BLaER1 (cell line): ENCODE results near the gene OR2T34.
"Not testable (repeated sequence)": the region's sequence is repeated elsewhere in the genome, so short reads cannot be mapped to it uniquely, and the experiment has no call there.

Experiments
- H3K27ac ChIP-seq: shearing (Covaris generic); formaldehyde crosslinking; 2 replicates; pipeline ENCODE4 v1.8.1; 2022
- H3K27me3 ChIP-seq: shearing (Covaris generic); formaldehyde crosslinking; 2 replicates; pipeline ENCODE4 v1.8.1; 2022
- H3K36me3 ChIP-seq: shearing (Covaris generic); formaldehyde crosslinking; 2 replicates; pipeline ENCODE4 v1.8.1; 2022
- H3K4me1 ChIP-seq: shearing (Covaris generic); formaldehyde crosslinking; 2 replicates; pipeline ENCODE4 v1.8.1; 2022
- H3K4me2 ChIP-seq: shearing (Covaris generic); formaldehyde crosslinking; 2 replicates; pipeline ENCODE4 v1.8.1; 2022
- H3K4me3 ChIP-seq: shearing (Covaris generic); formaldehyde crosslinking; 2 replicates; pipeline ENCODE4 v1.8.1; 2022
- H3K9ac ChIP-seq: shearing (Covaris generic); formaldehyde crosslinking; 2 replicates; pipeline ENCODE4 v1.8.1; 2022
- H3K9me3 ChIP-seq: shearing (Covaris generic); formaldehyde crosslinking; 2 replicates; pipeline ENCODE4 v1.8.1; 2022
- H4K20me1 ChIP-seq: shearing (Covaris generic); formaldehyde crosslinking; 2 replicates; pipeline ENCODE4 v1.8.1; 2022
- Cebpa-rat ChIP-seq: shearing (Covaris generic); IDR thresholded peaks from 2 replicates; pipeline ENCODE4 v1.8.1; 2022

OR2T34 gene

DNA sequence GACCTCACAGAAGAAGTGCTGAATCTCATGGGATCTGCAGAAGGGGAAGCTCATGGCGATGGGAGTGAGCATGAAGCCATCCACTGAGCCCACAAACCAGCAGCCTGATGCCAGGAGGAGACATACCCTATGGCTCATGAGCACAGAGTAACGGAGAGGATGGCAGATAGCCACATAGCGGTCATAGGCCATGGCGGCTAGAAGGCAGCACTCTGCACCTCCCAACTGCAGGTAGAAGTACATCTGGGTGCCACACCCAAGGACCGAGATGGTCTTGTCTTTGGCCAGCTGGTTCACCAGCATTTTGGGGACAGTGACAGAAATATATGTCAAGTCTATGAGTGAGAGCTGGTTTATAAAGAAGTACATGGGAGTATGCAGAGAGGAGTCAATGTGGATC is 18.7 kb upstream of the OR2T34 start:
- TF ChIP-seq Cebpa-rat: no peak
- Histone ChIP-seq H3K27ac (no peak overlapping the region), H3K9me3 (no peaks in the 10 kb centered on the region), H3K4me2 (no peak overlapping the region), H3K36me3 (no peaks in the 10 kb centered on the region), H3K4me3 (no peak overlapping the region), H3K27me3 (no peaks in the 10 kb centered on the region), H3K9ac (no peak overlapping the region), H3K4me1 (peaks cover 5% of the 10 kb centered on the region; the same call in 1 of the 2 replicates), H4K20me1 (no peaks in the 10 kb centered on the region)

DNA sequence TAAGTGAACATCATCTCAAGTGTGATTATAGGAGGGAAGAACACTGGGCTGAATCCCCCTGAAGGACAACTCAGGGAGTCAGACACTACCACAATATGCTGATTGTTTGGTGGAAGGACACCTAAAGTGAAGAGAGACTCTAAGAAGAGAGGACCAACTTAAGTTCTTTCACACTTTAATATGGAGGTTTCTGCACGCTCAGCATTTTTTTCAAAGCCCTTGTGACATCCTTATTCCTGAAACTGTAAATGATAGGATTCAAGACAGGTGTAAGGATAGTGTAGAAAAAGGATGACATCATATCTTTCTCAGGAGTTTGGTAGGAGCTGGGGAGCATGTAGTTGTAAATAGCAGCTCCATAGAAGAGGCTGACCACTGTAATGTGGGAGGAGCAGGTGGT is 18.1 kb upstream of the OR2T34 start:
- Histone ChIP-seq H3K27me3 (no peaks in the 10 kb centered on the region), H3K4me3 (no peak overlapping the region), H3K36me3 (no peaks in the 10 kb centered on the region), H3K9me3 (no peaks in the 10 kb centered on the region), H3K4me2 (no peak overlapping the region), H4K20me1 (no peaks in the 10 kb centered on the region), H3K27ac (no peak overlapping the region), H3K4me1 (peaks cover 5% of the 10 kb centered on the region; the same call in 1 of the 2 replicates), H3K9ac (no peak overlapping the region)
- TF ChIP-seq Cebpa-rat: no peak

DNA sequence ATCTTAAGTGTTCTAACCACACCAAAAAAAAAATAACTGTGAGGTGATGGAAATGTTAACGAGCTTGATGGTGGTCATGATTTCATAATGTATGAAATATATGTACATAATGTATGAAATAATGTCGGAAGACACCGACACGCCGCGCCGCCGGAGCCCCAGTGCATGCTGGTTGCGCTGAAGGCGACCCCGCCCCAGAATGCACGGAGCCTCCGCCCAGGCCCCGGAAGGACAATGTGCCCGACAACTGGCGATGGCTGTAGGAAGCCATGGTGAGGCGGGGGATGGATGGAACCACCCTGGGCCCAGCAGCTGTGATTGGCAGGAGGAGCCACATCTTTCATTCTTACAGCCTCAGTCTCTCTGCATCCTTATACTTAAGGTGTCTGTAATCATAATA is 15.5 kb upstream of the OR2T34 start:
- no peaks in the 10 kb centered on the region for H3K36me3 ChIP-seq
- H3K27ac ChIP-seq: no peak overlapping the region
- H3K4me1 ChIP-seq: no peaks in the 10 kb centered on the region
- TF ChIP-seq Cebpa-rat: no peak
- no peak overlapping the region for H3K9ac ChIP-seq
- no peaks in the 10 kb centered on the region for H3K27me3 ChIP-seq
- H4K20me1 ChIP-seq: no peaks in the 10 kb centered on the region
- no peaks in the 10 kb centered on the region for H3K9me3 ChIP-seq
- no peak overlapping the region for H3K4me2 ChIP-seq
- H3K4me3 ChIP-seq: no peak overlapping the region

DNA sequence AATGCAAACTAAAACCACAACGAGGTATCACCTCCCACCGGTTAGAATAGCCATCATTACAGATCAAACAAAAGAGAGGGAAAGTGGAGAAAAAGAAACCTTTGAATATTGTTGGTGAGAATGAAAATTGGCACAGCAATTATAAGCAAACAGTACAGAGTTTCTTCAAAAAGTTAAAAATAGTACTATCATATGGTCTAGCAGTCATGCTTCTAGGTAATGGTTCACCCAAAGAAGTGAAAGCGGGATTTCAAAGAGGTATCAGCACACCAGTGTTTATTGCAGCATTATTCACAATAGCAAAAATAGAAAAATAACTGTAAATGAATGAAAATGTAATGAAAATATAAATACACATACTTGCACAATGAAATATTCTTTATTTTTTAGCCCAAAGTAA is 14.8 kb upstream of the OR2T34 start:
- Histone ChIP-seq H3K27ac (no peak overlapping the region), H3K9me3 (no peaks in the 10 kb centered on the region), H3K36me3 (no peaks in the 10 kb centered on the region), H3K4me2 (no peak overlapping the region), H3K4me3 (no peak overlapping the region), H3K27me3 (no peaks in the 10 kb centered on the region), H3K4me1 (no peaks in the 10 kb centered on the region), H3K9ac (no peak overlapping the region), H4K20me1 (no peaks in the 10 kb centered on the region)
- TF ChIP-seq Cebpa-rat: no peak

DNA sequence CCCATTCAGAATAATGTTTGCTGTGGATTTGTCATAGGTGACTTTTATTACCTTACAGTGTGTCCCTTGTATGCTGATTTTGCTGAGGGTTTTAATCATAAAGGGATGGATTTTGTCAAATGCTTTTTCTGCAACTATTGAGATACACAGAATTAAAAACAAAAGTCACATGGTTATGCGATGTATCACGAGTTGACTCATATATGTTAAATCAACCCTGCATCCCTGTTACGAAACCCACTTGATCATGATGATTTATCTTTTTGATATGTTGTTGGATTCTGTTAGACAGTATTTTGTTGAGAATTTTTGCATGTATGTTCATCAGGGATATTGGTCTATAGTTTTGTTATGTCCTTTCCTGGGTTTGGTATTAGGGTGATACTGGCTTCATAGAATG is 10.7 kb upstream of the OR2T34 start:
- Histone ChIP-seq H3K4me1 (no peaks in the 10 kb centered on the region), H3K9ac (no peak overlapping the region), H3K4me2 (no peak overlapping the region), H3K9me3 (no peaks in the 10 kb centered on the region), H3K4me3 (no peak overlapping the region), H3K27ac (no peak overlapping the region), H3K36me3 (no peaks in the 10 kb centered on the region), H3K27me3 (no peaks in the 10 kb centered on the region), H4K20me1 (no peaks in the 10 kb centered on the region)
- no peak for TF ChIP-seq Cebpa-rat

DNA sequence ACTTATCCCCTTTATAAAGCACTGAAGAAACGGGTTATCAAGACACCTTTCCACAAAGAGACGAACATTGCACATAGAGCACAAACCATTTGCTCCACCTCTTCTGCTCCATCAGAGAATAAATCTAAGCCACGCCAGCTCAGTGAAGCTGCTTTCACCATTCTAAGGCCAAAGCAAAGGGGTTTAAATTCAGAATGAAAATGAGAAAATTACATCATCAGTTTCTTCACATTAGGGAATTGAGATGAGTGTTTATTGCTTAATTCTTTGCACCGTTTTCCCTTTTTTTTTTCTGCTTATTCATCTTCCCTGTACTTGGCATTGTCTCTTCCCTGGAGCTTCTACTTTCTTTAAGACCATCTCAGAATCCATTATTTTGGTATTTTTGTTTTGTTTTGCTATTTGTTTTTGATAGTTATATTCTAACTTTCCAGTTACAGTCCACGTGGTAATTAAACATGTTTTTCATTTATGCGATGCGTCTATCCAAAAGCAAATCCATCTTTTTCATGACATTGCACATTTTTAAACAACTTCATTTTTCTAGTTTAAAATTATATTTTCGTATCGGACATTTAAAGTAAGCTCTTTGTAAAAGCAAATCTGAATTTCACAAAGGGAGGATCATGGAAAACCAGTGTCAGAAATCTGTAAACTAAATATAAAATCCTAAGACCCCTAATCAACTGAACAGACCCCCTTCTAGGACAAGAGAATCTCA is 1.9 kb upstream of the OR2T34 start:
- H3K36me3 ChIP-seq: no peaks in the 10 kb centered on the region
- H4K20me1 ChIP-seq: no peaks in the 10 kb centered on the region
- no peak overlapping the region for H3K4me3 ChIP-seq
- no peak overlapping the region for H3K4me2 ChIP-seq
- H3K27me3 ChIP-seq: no peaks in the 10 kb centered on the region
- no peak for TF ChIP-seq Cebpa-rat
- no peaks in the 10 kb centered on the region for H3K9me3 ChIP-seq
- no peak overlapping the region for H3K27ac ChIP-seq
- H3K4me1 ChIP-seq: no peaks in the 10 kb centered on the region
- no peak overlapping the region for H3K9ac ChIP-seq

DNA sequence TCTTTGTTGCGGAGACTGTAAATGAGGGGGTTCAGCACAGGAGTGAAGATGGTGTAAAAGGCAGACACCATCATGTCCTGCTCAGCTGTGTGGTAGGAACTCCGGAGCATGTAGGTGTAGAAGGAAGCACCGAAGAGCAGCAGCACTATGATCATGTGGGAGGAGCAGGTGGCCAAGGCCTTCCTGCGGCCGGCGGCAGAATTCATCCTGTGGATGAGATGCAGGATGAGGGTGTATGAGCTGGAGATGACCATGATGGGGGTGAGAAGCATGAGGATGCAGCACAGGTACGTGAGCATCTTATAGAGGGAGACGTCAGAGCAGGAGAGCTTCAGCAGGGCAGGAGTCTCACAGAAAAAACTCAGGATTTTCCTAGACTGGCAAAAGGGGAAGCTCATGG is 701 bp downstream of the OR2T34 start:
- not testable (repeated sequence) for H3K4me3 ChIP-seq, H3K27ac ChIP-seq, H3K9ac ChIP-seq, H3K4me2 ChIP-seq, H4K20me1 ChIP-seq, H3K36me3 ChIP-seq, H3K4me1 ChIP-seq, H3K27me3 ChIP-seq, H3K9me3 ChIP-seq

DNA sequence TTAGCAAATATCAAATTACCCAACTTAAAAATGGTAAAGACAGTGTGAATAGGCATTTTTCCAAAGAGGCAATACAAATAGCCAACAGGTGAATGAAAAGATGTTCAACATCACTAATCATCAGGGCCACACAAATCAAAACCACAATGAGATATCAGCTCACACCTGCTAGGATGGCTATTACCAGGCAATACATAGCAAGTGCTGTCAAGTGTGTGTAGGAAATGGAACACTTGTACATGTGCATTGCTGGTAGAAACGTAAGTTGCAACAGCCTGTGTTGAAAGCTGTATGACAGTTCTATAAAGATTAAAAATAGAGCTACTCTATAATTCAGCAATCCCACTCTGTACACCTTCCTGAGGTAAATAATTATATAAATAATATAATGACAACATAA is 2.5 kb downstream of the OR2T34 start:
- H3K4me2 ChIP-seq, H3K9ac ChIP-seq, H3K27ac ChIP-seq, H4K20me1 ChIP-seq, H3K9me3 ChIP-seq, H3K4me3 ChIP-seq, H3K4me1 ChIP-seq, H3K27me3 ChIP-seq, H3K36me3 ChIP-seq: not testable (repeated sequence)

DNA sequence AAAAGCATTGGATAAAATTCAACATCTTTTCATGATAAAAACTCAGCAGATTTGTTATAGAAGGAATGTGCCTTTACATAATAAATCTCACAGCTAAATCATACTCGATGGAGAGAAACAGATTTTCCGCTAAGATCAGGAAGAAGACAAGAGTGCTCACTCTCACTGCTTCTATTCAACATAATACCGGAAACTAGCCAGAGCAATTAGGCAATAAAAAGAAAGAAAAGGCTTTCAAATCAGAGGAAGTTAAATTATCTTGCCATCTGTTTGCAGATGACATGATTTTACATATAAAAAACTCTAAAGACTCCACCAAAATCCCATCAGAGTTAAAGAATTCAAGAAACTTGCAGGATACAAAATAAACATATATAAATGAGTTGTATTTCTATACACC is 3.7 kb downstream of the OR2T34 start:
- not testable (repeated sequence) for H3K9me3 ChIP-seq, H3K4me2 ChIP-seq, H3K27me3 ChIP-seq, H4K20me1 ChIP-seq, H3K4me3 ChIP-seq, H3K27ac ChIP-seq, H3K9ac ChIP-seq, H3K4me1 ChIP-seq, H3K36me3 ChIP-seq

DNA sequence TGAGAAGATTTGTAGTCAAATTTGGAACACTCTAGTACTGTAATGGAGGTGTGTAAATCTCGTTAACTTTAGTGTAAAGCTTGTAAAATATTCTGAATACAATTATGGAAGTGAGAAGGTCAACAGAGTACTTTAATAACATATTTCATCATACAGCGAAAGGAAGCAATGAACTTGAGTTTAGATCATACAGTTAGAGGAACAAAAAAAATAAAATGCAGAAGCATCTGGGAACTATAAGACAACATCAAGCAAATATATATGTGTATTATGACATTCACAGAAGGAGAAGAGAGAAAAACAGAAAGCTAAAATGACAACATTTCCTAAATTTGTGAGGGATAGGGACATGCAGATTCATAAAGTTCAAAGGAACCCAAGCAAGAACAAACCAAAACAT is 5.5 kb downstream of the OR2T34 start:
- H3K9ac ChIP-seq, H3K36me3 ChIP-seq, H3K4me2 ChIP-seq, H3K4me1 ChIP-seq, H4K20me1 ChIP-seq, H3K4me3 ChIP-seq, H3K9me3 ChIP-seq, H3K27me3 ChIP-seq, H3K27ac ChIP-seq: not testable (repeated sequence)

DNA sequence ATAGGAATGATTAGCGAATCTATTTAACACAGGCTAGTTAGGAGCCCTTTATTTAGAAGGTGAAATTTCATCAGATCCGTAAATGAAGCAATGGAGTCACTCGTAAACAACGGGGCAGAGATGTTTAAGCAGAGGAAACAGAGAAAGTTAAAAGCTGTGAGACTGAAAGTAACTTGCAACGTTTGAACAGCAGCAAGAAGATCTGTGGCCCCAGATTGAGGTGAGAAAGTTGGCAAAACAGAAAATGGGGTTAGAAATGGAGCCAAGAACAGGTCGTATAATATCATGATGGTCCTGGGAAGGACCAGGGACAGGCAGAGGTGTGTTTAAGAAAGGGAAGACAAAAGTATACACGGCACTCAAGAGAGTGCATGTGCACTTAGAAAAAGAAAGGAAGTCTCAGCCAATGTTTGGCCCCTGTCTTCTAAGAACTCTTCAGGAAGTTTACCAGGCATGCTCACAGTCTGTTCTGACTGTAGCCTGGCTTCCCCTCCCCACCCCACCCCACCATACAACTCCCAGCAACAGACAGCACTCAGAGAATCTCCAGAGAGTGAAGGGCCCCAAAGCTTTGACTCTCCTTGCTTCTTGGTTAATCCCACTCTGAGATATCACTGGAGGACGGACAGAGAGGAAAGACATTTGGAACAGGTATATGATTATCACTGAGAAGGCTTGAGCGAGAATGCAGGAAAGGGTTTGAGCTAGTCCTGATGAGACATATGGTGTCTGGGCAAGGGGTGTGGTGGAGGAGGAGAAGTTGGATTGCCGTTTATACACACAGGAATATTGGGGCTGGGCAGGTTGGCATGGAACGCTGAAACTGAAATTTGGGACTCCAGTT is 8.8 kb downstream of the OR2T34 start:
- H3K36me3 ChIP-seq, H3K4me2 ChIP-seq, H3K27me3 ChIP-seq, H3K4me3 ChIP-seq, H3K27ac ChIP-seq, H3K4me1 ChIP-seq, H3K9me3 ChIP-seq, H3K9ac ChIP-seq, H4K20me1 ChIP-seq: not testable (repeated sequence)

DNA sequence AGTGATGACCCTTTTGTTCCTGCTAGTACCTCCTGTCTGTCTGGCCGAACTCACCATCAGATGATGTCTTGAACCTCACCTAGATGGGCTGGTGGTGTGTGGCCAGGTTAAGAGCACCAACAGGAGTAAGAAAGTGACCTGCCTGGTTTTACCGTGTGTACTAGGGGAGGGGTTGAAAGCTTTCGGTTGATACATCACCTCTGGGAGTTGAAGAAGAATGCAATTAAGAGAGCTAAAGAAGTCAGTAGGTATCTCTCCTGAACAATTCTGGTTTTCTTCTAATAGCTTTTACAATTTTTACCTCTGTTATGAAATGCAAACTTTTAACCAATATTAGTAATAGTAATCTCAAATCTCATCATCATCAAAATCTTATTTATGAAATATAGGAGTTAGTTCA is 11.9 kb downstream of the OR2T34 start, which contains the start of gene OR2T29:
TSS of gene OR2T29 (minus strand) at position 101 of the 400 bp plus-strand sequence. CDS start 3,281 bp downstream, outside the sequence.
- not testable (repeated sequence) for H3K36me3 ChIP-seq, H3K9ac ChIP-seq, H3K4me1 ChIP-seq

DNA sequence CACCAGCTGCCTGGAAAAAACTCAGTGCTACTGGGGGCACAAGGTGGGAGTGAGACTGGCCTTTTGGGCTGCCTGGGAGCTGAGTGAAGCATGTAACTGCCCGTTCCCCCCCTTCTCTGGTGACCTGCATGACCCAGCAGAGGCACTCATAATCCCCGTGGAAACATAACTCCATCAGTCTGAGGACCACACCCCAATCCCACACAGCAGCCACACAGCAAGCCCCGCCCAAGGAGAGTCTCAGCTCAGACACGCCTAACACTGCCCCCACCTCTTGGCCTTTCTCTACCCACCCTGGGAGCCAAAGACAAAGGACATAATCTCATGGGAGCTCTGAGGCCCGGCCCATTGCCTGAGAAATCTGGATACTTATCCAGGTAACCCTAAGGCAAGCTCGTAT is 23.5 kb downstream of the OR2T34 start:
- H3K27me3 ChIP-seq, H3K36me3 ChIP-seq, H3K4me2 ChIP-seq, H3K4me1 ChIP-seq, H3K9me3 ChIP-seq, H4K20me1 ChIP-seq, H3K9ac ChIP-seq, H3K4me3 ChIP-seq, H3K27ac ChIP-seq: not testable (repeated sequence)

More for the DNA sequence above, 11.9 kb downstream of the OR2T34 start, which contains the start of gene OR2T29:
- not testable (repeated sequence) for H4K20me1 ChIP-seq, H3K4me2 ChIP-seq, H3K4me3 ChIP-seq, H3K27ac ChIP-seq, H3K27me3 ChIP-seq, H3K9me3 ChIP-seq

DNA sequence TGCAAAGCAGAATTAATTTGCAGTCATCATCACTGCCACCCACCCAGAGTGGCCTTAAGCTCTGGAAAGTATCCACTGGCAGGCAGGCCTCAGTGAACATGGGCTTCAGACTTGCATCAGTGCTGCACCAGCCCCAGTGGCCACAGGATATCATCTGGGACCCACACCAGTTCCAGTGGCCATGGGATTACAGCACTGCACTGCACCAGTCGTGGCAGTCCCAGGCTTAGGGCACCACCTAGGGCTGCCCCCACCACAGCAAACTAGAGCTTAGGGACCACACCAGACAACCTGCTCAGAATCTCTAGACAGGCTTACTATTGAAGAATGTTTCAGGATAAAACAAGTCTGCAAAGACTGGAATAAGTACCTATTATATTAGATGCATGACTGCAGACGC is 27.2 kb downstream of the OR2T34 start:
- H4K20me1 ChIP-seq, H3K27me3 ChIP-seq, H3K4me3 ChIP-seq, H3K36me3 ChIP-seq, H3K27ac ChIP-seq, H3K9ac ChIP-seq, H3K9me3 ChIP-seq, H3K4me1 ChIP-seq, H3K4me2 ChIP-seq: not testable (repeated sequence)
